ENCODE measurements around the gene SENP7.

DNA sequence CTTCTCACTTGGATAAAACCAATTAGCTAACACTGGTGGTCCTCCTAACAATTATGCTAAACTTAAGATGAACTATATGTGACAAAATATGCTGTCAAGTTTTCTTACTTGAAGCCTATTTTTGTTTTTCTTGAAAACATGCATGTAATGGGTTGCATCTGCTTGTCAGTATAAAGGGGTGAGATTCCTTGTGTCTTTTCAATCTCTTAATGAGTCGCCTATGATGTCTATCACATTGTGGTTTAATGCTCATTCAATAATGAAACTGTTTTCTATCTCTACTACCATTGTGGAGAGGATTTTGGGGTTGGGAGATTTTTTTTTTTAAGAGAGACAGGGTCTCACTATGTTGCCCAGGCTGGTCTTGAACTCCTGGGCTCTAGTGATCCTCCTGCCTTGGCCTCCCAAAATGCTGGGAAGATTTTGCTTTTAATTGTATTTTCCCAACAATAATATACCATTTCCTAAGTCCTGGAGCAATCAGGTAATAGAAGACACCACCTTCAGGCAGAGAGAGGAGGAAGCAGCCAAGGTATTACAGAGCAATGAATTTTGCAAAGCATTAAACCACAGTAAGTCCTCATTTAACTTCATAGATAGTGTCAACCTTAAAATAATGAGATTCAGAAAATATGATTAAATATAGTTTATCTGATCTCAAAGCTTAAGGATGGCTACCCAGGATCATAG is 31.3 kb upstream of the SENP7 start:
- no peak for TF ChIP-seq RCOR1 (IDR thresholded peaks at IDR 0.05; ENCODE audit: low read length)
- TF ChIP-seq EP300 (IDR thresholded peaks at IDR 0.05; ENCODE audit: borderline replicate concordance in 1 of 2, low read depth in 1 of 2, low read length in 1 of 2): no peak
- TF ChIP-seq, protein P1, sequence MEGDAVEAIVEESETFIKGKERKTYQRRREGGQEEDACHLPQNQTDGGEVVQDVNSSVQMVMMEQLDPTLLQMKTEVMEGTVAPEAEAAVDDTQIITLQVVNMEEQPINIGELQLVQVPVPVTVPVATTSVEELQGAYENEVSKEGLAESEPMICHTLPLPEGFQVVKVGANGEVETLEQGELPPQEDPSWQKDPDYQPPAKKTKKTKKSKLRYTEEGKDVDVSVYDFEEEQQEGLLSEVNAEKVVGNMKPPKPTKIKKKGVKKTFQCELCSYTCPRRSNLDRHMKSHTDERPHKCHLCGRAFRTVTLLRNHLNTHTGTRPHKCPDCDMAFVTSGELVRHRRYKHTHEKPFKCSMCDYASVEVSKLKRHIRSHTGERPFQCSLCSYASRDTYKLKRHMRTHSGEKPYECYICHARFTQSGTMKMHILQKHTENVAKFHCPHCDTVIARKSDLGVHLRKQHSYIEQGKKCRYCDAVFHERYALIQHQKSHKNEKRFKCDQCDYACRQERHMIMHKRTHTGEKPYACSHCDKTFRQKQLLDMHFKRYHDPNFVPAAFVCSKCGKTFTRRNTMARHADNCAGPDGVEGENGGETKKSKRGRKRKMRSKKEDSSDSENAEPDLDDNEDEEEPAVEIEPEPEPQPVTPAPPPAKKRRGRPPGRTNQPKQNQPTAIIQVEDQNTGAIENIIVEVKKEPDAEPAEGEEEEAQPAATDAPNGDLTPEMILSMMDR (IDR thresholded peaks at IDR 0.05): no peak
- no peak for TF ChIP-seq POLR2AphosphoS5 (IDR thresholded peaks at IDR 0.05; ENCODE audit: low read depth, low read length)
- no peak for TF ChIP-seq SMC3 (IDR thresholded peaks at IDR 0.05; ENCODE audit: low read depth, low read length)
- TF ChIP-seq EZH2phosphoT487 (IDR thresholded peaks at IDR 0.05; ENCODE audit: borderline replicate concordance, low read depth): no peak
- TF ChIP-seq JUND (IDR thresholded peaks at IDR 0.05): no peak
- TF ChIP-seq MAX (IDR thresholded peaks at IDR 0.05; ENCODE audit: low read depth): no peak
- TF ChIP-seq, protein P2, sequence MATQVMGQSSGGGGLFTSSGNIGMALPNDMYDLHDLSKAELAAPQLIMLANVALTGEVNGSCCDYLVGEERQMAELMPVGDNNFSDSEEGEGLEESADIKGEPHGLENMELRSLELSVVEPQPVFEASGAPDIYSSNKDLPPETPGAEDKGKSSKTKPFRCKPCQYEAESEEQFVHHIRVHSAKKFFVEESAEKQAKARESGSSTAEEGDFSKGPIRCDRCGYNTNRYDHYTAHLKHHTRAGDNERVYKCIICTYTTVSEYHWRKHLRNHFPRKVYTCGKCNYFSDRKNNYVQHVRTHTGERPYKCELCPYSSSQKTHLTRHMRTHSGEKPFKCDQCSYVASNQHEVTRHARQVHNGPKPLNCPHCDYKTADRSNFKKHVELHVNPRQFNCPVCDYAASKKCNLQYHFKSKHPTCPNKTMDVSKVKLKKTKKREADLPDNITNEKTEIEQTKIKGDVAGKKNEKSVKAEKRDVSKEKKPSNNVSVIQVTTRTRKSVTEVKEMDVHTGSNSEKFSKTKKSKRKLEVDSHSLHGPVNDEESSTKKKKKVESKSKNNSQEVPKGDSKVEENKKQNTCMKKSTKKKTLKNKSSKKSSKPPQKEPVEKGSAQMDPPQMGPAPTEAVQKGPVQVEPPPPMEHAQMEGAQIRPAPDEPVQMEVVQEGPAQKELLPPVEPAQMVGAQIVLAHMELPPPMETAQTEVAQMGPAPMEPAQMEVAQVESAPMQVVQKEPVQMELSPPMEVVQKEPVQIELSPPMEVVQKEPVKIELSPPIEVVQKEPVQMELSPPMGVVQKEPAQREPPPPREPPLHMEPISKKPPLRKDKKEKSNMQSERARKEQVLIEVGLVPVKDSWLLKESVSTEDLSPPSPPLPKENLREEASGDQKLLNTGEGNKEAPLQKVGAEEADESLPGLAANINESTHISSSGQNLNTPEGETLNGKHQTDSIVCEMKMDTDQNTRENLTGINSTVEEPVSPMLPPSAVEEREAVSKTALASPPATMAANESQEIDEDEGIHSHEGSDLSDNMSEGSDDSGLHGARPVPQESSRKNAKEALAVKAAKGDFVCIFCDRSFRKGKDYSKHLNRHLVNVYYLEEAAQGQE (IDR thresholded peaks at IDR 0.05; ENCODE audit: low read depth, low read length): no peak
- TF ChIP-seq TAF1 (IDR thresholded peaks at IDR 0.05; ENCODE audit: borderline replicate concordance, low read depth, low read length): no peak
- no peak for TF ChIP-seq NFIC (IDR thresholded peaks at IDR 0.05; ENCODE audit: borderline replicate concordance)
- no peak for TF ChIP-seq CHD2 (IDR thresholded peaks at IDR 0.05; ENCODE audit: low read length, partially characterized antibody)

Data from SK-N-SH (cell line).